ENCODE data around the gene RECQL5.

GRCh38 chr17:75649687-75650086 is 17.3 kb downstream of the RECQL5 start:
- no peak for TF ChIP-seq CTCF (IDR thresholded peaks at IDR 0.05; ENCODE audit: poor library complexity, severe bottlenecking)
- no peak for TF ChIP-seq MXI1 (conservative IDR thresholded peaks at IDR 0.05; ENCODE audit: poor library complexity, severe bottlenecking)
- TF ChIP-seq SMC3 (conservative IDR thresholded peaks at IDR 0.05; ENCODE audit: poor library complexity) = no peak
- no peak for TF ChIP-seq RAD21 (conservative IDR thresholded peaks at IDR 0.05)
- no peak for TF ChIP-seq EP300 (conservative IDR thresholded peaks at IDR 0.05; ENCODE audit: poor library complexity, severe bottlenecking)

Measured in neural cell (in vitro differentiated cells).